GM18867 (cell line): ENCODE measurements around the gene PDPK1.
"Not testable (repeated sequence)": the region's sequence is repeated elsewhere in the genome, so short reads cannot be mapped to it uniquely, and the experiment has no call there.

Experiments
- ATAC-seq: cut with Tn5 transposase; IDR thresholded peaks from one replicate; pipeline ENCODE4 v1.9.1; 2021; ENCODE audit warnings: mild to moderate bottlenecking, moderate library complexity; ENCODE audit not compliant: unreplicated experiment

The PDPK1 gene

DNA sequence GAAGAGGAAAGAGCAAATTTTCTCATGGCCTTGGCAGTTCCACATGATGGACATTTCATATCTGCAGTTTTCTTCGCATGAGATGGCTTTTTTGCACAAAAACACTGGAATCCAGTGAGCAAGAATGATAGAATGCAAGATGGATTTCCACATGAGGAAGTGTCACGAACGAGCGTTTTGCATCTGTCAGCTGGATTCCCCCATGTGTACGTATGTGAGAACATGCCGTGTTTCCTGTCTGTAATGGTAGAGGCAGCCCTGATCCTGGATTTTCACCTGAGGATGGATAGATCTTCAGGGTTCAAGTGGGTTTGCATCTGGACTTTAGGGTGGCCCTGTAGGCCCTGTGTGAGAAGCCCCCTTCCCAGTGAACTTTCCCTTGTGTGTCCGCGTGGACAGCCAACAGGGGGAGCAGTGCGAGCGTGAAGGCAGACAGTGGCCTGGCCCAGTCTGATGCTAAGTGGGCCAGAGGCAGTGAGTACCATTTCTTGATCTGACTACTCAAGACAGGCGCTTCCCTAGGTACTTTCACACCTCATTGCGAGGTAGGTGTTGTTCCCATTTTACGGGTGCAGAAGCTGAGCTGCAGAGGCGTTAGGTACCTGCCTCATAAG is 2.1 kb downstream of the PDPK1 start:
- ATAC-seq: not testable (repeated sequence)

DNA sequence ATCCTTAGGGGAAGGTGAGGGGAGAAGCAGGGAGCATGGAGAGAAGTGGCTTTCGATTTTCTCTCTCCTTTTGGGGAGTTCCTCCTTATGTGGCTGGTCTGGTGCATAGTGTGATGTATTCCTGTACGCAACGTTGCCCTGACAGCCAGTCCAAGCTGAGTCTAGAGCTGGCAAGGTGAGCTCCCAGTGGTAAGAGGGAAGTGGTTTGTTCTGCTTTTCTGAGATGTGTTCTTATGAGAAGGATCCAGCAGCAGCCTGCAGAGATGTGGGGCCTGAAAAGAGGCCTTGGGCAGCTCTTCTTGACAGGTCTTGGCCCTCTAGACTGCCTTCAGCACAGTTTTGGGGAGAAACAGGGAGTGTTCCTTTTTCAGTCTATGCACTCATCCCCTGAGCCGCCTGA is 3.1 kb downstream of the PDPK1 start:
- not testable (repeated sequence) for ATAC-seq

DNA sequence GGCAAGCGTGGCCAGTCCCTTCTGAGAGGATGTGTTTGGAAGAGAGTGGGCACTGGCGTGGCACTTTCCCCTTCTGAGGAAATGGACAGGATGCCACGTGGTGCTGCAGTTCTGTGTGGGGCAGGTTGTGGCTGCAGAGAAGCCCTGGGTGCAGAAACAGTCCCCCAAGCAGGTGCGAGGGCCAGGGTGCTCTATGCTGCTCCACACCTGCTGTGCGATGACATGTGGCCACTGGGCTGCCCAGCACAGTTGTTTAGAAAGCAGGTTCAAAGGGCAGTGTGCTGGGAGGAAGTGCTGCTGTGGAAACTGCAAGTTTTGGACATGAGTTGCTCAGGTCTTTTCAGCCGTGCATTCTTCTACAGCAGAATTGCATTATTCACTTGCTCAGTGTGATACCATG is 3.6 kb downstream of the PDPK1 start:
- ATAC-seq: not testable (repeated sequence)

DNA sequence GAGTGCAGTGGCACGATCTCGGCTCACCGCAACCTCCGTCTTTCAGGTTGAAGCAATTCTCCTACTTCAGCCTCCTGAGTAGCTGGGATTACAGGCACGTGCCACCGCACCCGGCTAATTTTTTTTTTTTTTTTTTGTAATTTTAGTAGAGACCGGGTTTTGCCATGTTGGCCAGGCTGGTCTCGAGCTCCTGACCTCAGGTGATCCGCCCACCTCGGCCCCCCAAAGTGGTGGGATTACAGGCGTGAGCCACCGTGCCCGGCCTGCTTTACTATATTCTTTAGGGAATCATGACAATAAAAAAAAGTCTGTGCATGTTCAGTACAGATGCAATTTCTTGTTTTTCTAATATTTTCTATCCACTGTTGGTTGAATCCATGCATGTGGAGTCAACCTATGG is 6.0 kb downstream of the PDPK1 start:
- ATAC-seq: not testable (repeated sequence)

DNA sequence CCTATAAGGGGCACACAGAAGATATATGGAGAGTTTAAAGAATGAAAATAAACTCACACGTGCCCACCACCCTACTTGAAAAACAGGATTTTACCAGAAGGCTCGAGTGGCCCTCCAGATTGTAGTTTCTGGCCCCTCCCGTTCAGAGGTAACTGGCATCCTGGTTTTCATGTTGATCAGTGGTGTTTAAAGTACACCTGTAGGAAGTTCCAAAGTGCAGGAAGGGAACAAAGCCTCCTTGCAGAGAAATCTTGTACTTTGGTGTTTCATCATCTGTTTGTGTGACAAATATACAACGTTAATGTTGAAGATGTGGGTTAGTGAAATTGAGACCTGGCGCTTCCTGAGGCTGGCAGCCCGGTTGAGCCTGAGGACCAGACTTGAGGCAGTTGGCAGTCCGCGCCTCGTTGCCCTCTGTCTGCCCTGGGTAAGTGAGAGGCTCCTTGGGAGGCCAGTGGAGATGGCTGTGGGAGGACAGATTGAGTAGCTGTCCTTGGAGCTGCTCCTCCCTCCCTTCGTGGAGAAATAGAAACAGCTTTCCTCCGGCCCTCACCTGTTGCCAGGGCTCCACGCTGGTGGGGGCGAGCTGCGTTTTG is 12.6 kb downstream of the PDPK1 start:
- not testable (repeated sequence) for ATAC-seq

DNA sequence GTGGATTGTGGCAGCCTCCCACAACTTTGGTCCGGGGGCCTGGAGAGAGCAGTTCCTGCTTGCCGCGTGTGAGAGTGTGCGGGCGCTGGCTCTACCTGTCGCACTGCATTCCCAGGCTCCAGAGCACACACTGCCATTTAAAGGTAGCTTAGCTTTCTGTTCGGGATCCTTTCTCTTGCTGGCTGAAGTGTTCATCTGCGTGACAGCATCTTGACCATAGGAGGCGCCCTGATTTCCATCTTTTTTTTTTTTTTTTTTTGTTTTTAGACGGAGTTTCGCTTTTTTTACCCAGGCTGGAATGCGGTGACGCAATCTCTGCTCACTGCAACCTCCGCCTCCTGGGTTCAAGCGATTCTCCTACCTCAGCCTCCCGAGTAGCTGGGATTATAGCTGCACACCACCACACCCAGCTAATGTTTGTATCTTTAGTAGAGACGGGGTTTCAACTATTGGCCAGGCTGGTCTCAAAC is 13.6 kb downstream of the PDPK1 start:
- ATAC-seq: not testable (repeated sequence)

DNA sequence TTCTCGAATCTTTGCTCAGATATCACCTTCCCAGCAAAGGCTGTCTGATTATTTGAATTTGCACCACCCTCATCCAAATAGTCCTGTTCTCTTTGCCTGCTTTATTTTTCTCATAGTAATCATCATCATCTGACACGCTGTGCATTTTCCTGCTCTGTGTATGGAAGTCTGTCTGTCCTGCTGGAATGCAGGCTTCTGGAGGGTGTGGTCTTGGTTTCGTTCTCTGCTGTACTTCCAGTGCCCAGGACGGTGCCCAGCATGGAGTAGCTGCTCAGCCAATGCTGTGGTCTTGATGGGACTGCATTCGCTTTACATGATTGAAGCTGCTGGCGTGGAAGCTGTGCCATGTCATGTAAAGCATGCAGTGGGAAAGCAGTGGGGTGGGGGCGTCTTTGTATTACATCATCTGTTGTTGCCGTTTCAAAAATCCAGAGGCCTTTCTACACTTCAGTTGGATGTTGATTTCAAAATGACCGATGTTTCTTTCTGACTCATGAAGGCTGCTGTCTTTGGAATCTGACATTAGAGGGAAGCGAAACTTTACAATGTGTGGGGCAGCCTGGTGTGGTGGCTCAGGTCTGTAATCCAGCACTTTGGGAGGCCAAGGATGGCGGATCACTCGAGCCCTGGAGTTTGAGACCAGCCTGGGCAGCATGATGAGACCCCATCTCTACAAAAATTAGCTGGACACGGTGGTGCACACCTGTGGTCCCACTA is 17.0 kb downstream of the PDPK1 start:
- ATAC-seq: not testable (repeated sequence)

DNA sequence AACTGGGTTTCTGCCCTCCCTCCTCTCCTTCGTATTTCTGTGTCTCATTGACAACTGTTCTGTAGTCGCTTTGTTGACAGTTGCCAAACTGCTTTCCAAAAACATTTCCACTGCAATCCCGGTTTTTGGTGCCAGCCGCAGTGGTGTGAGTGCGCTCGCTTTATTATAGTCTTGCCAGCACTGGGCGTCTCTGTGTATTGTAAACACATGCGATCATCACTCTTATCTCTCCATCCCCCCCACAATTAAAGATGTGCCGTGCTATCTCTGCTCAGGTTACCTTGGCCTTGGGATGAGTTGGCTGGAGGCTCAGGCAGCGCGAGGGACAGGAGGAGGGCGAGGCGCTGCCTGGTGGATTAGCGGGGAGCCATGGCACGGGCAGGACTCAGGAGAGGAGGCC is 19.3 kb downstream of the PDPK1 start:
- ATAC-seq: not testable (repeated sequence)

DNA sequence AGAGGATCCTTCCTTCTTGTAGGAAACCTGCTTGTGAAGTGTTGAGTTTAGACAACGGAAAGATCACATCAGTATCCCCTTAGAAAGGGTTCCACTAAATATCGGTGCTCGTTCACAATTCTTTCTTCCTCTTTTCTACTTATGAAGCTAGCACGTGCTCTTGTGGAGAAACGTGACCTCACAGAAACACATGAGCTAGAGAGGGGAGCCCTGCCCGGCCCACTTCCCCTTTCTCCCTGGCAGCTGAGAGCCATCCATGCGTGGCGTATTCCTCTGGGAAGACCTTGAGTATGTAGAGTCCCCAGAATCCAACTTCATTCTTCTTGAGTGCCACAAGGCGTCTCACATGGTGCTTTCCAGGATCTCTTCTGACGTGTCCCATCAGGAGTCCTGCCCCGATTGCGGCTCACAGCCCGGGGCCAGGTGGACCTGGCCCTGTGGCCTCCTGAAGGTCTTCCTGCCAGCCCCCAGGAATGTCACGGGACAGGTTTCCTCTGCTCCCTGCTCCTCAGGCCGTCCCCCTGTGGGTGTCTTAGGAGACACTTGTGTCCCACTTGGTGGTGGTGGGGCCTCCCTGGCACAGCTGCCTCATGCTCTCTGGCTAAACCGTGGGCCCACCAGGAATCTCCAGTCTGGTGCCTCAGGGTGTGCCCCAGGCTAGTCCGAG is 22.4 kb downstream of the PDPK1 start:
- peak; percentile 52 for ATAC-seq

DNA sequence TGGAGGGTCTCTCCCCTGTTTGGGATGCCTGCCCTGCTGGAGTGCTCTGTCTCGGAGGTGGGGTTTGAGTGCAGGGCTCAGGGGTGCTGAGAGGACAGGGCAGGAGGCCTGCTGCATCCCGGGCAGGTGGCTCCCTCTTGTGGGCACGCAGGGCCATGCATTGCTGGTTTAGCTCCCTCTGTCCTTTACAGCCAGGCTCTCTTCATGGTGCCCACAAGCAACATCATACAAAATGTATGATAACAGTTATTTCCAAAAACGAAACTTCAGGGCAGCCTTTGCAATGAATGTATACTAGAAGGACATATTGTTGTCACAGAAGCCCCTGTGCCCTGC is 22.9 kb downstream of the PDPK1 start:
- peak; percentile 40 for ATAC-seq

DNA sequence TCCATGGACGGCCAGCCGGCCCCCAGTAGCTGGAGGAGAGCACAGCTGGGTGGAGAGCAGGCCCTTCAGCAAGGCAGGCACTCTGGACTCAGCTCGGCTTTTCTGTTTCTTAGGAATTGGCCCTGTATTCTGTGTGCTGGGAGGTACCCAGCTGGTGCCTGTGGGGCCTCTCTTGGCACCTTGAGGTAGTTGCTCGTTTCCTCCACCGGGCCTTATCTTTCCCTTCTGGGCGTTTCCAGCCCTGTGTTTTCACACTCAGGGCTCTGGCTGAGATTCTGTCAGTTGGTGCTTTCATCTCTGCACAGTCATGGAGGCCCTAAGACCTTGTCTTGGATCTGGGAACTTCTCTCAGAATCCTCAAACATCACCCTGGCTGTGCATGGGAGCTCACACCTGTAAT is 29.7 kb downstream of the PDPK1 start:
- ATAC-seq: not testable (repeated sequence)

DNA sequence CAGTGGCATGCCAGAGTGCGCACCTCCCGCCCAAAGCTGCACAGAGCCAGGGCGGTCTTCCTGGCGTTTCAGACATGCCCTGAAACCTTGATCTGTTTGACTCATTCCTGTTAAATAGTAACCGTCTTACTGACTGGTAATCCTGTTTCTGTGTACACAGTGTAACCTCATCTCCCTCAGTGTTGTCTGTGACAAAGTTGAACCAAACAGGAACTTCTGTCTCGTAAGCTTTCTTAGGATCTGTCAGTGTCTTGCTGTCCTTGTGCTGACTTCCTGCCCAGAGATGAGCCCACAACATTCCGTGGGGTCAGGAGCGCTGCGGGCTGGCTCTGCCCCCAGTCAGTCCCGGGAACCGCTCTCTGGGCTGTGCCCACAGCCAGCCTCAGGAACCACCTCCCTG is 30.8 kb downstream of the PDPK1 start:
- ATAC-seq: not testable (repeated sequence)

DNA sequence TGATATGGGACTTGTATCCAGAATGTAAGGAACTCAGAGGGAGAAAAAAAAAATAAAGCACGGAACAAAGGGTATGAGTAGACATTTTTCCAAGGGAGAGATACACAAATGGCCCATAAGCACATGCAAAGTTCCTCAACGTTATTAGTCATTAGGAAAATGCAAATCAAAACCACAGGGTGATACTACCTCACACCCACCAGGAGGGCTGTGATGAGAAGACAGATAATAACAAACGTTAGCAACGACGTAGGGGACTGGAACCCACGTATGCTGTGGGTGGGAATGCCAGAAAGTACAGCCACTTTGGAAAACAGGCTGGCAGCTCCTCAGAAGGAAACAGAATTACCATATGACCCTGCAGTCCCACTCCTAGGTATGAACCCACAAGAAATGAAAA is 34.9 kb downstream of the PDPK1 start:
- ATAC-seq: not testable (repeated sequence)

DNA sequence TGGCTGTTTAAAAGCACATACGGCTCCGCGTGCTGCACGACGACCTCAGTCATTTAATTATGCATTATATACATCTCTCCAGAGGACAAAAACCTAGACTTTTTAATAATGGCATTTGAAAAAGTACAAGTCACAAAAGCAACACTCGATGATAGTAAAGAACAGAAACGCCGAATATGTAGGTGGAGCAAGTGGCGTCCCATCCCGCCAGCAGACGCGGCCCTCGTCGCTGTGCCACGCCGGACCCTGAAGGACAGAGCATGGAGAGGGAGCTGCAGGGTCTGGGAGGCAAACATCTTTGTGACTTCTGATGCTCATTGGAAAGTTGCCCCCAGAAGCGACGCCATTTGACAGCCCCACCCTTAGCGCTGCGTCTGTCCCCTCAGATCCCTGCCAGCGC is 38.0 kb downstream of the PDPK1 start:
- not testable (repeated sequence) for ATAC-seq

DNA sequence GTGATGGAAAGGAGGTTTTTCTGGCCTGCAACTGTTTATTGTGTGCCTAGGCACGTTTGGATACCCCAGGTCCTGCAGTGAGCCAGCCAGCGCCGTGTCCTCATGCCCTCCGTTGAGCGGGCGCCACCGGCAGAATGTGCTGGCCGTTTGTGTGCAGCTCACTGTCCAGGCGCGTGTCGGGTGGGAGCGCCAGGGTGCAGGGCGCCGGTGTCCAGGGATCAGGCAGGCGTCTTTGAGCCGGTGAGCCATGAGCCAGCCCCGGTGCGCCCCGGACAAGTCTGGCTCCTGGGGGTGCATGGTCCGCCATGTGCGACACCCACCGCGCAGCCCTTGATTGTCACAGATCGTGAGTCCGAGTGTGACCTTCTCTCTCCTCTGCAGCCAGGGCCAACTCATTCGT is 39.2 kb downstream of the PDPK1 start:
- ATAC-seq: not testable (repeated sequence)

DNA sequence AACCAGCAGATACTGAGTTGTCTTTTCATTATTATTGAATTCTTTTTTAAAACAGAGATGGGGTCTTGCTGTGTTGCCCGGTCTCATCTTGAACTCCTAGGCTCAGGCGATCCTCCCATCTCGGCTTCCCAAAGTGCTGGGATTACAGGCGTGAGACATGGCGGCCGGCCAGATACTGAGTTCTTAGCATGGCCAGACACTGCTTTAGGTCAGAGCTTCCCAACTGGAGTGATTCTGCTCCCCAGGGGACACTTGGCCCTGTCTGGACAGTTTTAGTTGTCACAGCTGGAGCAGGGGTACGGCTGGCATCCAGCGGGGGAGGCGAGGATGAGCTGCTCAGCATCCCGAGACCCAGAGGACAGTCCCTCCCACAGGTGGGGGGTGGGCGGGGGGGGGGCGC is 41.1 kb downstream of the PDPK1 start:
- ATAC-seq: not testable (repeated sequence)

DNA sequence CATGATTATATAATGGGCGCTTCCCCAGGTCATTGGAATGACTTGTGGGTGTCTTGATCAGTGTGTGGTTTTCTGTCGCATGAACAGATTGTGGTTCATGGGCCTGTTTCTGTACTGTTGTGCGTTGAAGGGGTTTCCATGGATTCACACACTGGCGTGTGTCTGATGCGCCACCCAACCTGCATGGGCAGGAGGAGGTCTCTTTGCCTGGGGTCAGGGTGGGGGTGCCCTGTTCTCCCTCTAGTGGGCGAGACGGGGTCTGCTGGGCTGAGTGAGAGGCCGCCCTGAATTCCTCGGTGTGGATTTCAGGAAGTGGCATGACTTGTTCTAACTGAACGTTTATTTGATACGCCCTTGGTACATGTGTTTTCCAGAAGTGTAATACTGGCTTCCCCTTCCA is 42.3 kb downstream of the PDPK1 start:
- not testable (repeated sequence) for ATAC-seq

DNA sequence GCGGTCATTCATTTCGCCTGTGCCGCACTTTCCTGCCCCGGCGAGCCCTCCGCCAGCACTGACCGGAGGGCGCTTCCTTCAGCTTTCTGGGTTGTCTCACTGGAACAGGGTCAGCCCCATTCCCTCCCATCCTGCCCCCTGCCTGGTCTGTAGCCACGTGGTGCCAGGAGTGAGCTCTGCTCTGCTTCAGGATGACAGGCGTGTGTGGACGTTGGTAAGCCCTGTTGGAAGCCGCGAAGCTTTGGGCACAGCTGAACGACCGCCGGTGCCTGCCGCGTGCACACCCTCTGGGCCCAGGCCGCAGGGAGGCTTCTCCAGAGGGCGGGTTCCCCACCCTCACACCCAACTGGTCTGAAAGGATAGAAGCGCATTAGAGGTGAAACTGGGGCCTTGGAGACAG is 43.0 kb downstream of the PDPK1 start:
- not testable (repeated sequence) for ATAC-seq

DNA sequence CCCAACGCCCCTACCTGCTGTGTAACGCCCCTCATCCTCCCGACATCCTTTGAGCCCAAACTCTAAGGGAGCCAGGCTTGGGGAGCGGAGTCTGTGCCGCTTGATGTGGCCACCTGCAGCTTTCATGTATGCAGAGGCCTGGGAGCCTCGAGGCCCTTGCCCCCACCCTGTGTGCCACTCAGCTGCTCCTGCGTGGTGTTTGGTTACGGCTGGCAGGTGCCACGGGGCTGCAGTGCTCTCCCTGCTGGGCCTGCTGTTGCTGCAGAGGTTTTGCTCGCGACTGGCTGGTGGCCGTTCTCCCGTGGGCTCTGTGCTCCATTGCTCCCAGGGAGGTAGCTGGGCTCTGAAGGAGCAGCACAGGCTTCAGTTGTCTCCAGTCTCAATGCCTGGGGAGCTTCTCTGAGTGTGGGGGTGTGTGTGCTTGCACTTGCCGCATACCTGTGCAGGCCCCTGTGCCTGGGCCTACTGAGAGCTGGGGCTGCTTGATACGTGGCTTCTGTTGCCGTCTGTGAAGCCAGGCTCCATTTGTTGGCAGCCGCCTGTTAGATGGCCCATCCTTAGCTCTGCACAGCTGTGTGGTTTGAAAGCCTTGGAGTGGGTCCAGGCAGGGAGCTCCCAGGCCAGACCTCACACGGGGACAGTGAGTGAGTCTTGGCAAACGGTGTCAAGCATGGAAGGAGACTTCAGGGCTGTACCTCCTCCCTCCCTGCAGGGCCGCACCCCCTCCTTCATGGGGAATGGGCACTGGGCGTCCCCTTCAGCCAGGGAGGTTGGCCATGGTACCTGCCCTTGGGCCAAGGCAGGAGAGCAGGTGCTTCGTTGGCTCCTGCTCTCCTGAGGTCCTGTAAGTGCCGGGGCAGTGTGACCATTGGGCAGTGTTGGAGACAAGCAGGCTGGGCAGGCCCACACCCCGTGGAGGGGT is 47.2 kb downstream of the PDPK1 start:
- no peak for ATAC-seq

DNA sequence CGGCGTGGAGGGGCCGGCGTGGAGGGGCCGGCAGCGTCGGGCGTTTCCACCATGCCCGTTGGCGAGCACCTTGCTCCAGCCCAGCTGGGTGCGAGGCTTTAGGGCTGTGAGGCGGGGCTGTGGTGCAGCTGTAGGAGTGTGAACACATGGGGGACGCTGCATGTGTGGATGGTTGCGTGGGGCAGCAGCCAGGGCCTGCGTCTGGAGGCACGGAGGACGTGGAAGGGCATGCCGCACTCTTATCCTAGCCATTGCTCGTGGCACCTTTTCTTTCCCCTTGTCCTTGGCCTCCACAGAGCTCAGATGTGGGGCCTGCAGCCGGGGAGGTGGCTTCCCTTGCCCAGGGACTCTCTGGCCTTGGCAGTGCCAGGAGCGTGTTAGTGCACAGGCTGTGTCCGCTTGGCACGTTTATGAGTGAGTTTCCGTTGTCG is 47.8 kb downstream of the PDPK1 start:
- ATAC-seq: no peak

DNA sequence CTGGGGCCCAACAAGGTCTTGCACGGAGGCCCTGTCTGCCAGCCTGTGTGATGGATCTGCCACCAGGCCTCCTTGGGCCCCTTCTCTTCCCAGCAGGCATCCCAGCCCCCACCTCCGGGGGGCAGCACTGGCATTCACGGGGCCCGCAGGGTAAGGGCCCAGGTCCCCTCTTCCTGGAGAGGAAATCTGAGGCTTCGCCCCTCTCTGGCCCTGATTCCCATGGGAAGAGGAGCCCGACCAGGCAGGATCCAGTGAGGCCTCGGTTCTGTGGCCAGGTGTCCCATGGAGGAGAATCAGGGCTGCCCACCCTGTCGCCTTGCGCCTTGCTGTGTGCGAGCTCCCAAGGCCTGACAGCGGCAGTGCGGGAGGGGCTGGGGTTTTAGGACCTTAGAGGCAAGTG is 48.4 kb downstream of the PDPK1 start:
- ATAC-seq: no peak
